Endothelial cell of umbilical vein (primary cell): ENCODE results near the gene PRSS56.

Experiments used
- EZH2 ChIP-seq: IDR thresholded peaks from 2 replicates; pipeline ENCODE4 v1.6.1; 2012; ENCODE audit warnings: borderline replicate concordance, low read depth, mild to moderate bottlenecking, moderate library complexity, low read length, inconsistent platforms; ENCODE audit not compliant: severe bottlenecking
- FOS ChIP-seq: IDR thresholded peaks from 2 replicates; pipeline ENCODE4 v1.6.1; 2011; ENCODE audit warnings: mild to moderate bottlenecking, low read length, moderate library complexity, borderline replicate concordance; ENCODE audit not compliant: insufficient read depth
- MYC ChIP-seq: IDR thresholded peaks from one replicate; pipeline ENCODE4 v1.6.1; 2011; ENCODE audit warnings: mild to moderate bottlenecking, low read depth, low read length
- POLR2A ChIP-seq: IDR thresholded peaks from 2 replicates; pipeline ENCODE4 v1.6.1; 2012; ENCODE audit warnings: low read depth, mild to moderate bottlenecking, control low read depth, low read length
- POLR2AphosphoS5 ChIP-seq: IDR thresholded peaks from 2 replicates; pipeline ENCODE4 v1.6.1; 2012; ENCODE audit warnings: low read depth, mild to moderate bottlenecking, control low read depth, low read length, moderate library complexity; ENCODE audit not compliant: insufficient read depth
- TF ChIP-seq, protein P1 (sequence below), 2 donors: IDR thresholded peaks; 1 replicate in 1 of 2; 2 replicates in 1 of 2; pipeline ENCODE4 v1.5.1; 2011; ENCODE audit warnings: low read length in 2 of 2, mild to moderate bottlenecking in 2 of 2, moderate library complexity in 2 of 2, control low read depth in 1 of 2, inconsistent platforms in 1 of 2, low read depth in 1 of 2; ENCODE audit not compliant: insufficient read depth in 1 of 2; ENCODE audit errors: extremely low read depth in 1 of 2
- TF ChIP-seq, protein P2 (sequence below): IDR thresholded peaks from 2 replicates; pipeline ENCODE4 v1.6.1; 2011; ENCODE audit not compliant: insufficient read depth, insufficient read length

DNA sequence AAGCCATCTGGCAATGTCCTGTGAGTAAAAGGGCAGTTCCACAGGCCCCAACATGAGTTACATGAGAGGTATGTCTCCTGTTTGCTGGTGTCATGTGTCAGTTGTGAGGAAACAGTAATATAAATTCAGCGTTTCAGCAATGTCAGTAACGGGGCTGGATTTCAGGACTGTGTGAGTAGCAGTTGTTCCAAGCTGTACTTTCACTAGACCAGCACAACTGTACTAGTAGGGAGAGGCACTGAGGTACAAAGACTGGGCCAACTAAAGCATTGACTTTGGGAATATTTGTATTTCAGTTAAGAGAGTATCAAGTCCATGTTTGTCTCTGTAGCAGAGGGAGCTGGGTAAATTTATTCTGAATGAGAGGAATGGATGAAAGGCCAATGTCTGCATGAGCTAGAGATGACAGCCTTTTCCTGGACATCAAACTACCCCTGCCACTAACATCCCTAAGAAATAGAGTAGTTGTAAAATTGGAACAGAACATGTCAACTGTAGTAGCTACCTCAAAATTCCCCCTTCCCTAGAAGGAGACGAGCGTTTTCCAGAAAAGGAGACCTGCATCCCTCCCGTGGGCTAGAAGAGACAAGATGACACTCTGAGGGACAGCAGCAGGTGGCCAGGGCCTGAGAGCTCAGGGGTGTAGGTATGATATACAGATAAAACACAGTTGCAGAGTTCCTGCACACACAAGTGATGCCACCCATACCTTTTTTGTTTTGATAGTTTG lies 54.7 kb downstream of the PRSS56 start:
- no peak for TF ChIP-seq POLR2A
- no peak for TF ChIP-seq EZH2
- TF ChIP-seq, protein P1, sequence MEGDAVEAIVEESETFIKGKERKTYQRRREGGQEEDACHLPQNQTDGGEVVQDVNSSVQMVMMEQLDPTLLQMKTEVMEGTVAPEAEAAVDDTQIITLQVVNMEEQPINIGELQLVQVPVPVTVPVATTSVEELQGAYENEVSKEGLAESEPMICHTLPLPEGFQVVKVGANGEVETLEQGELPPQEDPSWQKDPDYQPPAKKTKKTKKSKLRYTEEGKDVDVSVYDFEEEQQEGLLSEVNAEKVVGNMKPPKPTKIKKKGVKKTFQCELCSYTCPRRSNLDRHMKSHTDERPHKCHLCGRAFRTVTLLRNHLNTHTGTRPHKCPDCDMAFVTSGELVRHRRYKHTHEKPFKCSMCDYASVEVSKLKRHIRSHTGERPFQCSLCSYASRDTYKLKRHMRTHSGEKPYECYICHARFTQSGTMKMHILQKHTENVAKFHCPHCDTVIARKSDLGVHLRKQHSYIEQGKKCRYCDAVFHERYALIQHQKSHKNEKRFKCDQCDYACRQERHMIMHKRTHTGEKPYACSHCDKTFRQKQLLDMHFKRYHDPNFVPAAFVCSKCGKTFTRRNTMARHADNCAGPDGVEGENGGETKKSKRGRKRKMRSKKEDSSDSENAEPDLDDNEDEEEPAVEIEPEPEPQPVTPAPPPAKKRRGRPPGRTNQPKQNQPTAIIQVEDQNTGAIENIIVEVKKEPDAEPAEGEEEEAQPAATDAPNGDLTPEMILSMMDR (IDR thresholded peaks at IDR 0.05; ENCODE audit: extremely low read depth in 1 of 2, insufficient read depth in 1 of 2, low read depth in 1 of 2, low read length in 2 of 2) = no peak
- TF ChIP-seq POLR2AphosphoS5 = no peak
- TF ChIP-seq MYC = no peak
- TF ChIP-seq FOS = no peak
- TF ChIP-seq, protein P2, sequence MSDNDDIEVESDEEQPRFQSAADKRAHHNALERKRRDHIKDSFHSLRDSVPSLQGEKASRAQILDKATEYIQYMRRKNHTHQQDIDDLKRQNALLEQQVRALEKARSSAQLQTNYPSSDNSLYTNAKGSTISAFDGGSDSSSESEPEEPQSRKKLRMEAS = no peak
